GM06990 (cell line): ENCODE results near the gene ATP7B.

Experiments used
- DNase-seq: peaks from one replicate; pipeline ENCODE4 v3.0.0-alpha.2; 2011; ENCODE audit not compliant: insufficient read length; ENCODE audit errors: extremely low read depth
- H3K27me3 ChIP-seq: replicated peaks from 2 replicates; pipeline ENCODE4 v1.6.0; 2011; ENCODE audit warnings: low read length; ENCODE audit not compliant: control insufficient read depth, insufficient read depth
- H3K36me3 ChIP-seq: 2 replicates; pipeline ENCODE4 v1.5.1; 2011; ENCODE audit warnings: low read length; ENCODE audit not compliant: control insufficient read depth, insufficient read depth
- H3K4me3 ChIP-seq: replicated peaks from 2 replicates; pipeline ENCODE4 v1.5.1; 2011; ENCODE audit warnings: low read depth, mild to moderate bottlenecking, control low read depth, low read length
- CTCF ChIP-seq: IDR thresholded peaks from 2 replicates; pipeline ENCODE4 v1.5.1; 2011; ENCODE audit warnings: low read length, control low read depth, mild to moderate bottlenecking, inconsistent platforms; ENCODE audit not compliant: insufficient read depth, poor library complexity, severe bottlenecking

ATP7B gene

GRCh38 chr13:51931606-51932005, 79.6 kb downstream of the ATP7B start:
- H3K4me3 ChIP-seq: no peak overlapping the region
- no peak for TF ChIP-seq CTCF

GRCh38 chr13:51929699-51930098, 81.6 kb downstream of the ATP7B start:
- DNase-seq: no peak
- no peak for TF ChIP-seq CTCF
- H3K4me3 ChIP-seq: no peak overlapping the region
- H3K27me3 ChIP-seq: peaks cover 1% of the 10 kb centered on the region
- no peaks in the 10 kb centered on the region for H3K36me3 ChIP-seq

More at GRCh38 chr13:51931606-51932005, 79.6 kb downstream of the ATP7B start:
- DNase-seq: no peak
- Histone ChIP-seq H3K27me3 (peaks cover 1% of the 10 kb centered on the region; the same call in 1 of the 2 replicates), H3K36me3 (no peaks in the 10 kb centered on the region)

GRCh38 chr13:51928231-51928630, 83.0 kb downstream of the ATP7B start:
- Histone ChIP-seq H3K27me3 (no peaks in the 10 kb centered on the region; the same call in none of the 2 replicates), H3K4me3 (no peak overlapping the region), H3K36me3 (no peaks in the 10 kb centered on the region)
- DNase-seq: no peak
- TF ChIP-seq CTCF: no peak

- no peak for DNase-seq
Measured at GRCh38 chr13:51927129-51927528, 84.1 kb downstream of the ATP7B start.

GRCh38 chr13:51926528-51926885, 84.7 kb downstream of the ATP7B start:
- no peak for TF ChIP-seq CTCF
- Histone ChIP-seq H3K4me3 (no peak overlapping the region), H3K36me3 (no peaks in the 10 kb centered on the region), H3K27me3 (no peaks in the 10 kb centered on the region; the same call in none of the 2 replicates)
- DNase-seq: no peak

More at GRCh38 chr13:51927129-51927528, 84.1 kb downstream of the ATP7B start:
- H3K36me3 ChIP-seq: no peaks in the 10 kb centered on the region
- no peak for TF ChIP-seq CTCF
- no peak overlapping the region for H3K4me3 ChIP-seq
- H3K27me3 ChIP-seq: no peaks in the 10 kb centered on the region; the same call in none of the 2 replicates

GRCh38 chr13:51925865-51926527, 85.3 kb downstream of the ATP7B start:
- Histone ChIP-seq H3K4me3 (no peak overlapping the region), H3K27me3 (no peaks in the 10 kb centered on the region; the same call in none of the 2 replicates), H3K36me3 (no peaks in the 10 kb centered on the region)
- no peak for DNase-seq
- no peak for TF ChIP-seq CTCF
